T-cell (primary cell): ENCODE results near the gene UNC93A. TPM values are rescaled to one million over a fixed set of nuclear protein-coding genes. Genes with fewer than 3 reads are reported as not detected.
"Not testable (repeated sequence)": the region's sequence is repeated elsewhere in the genome, so short reads cannot be mapped to it uniquely, and the experiment has no call there.

Source experiments
- ATAC-seq, 4 experiments: fragments of 200-7000 bp in 3 of 4; fragments of 150-1000 bp in 1 of 4; cut with Tn5 transposase; replicated peaks in 1 of 4; 1 replicate in 3 of 4; 2 replicates in 1 of 4; pipeline ENCODE4 v1.10.0; 2021; ENCODE audit warnings: moderate library complexity in 3 of 4, mild to moderate bottlenecking in 2 of 4, moderate number of reproducible peaks in 1 of 4
- CTCF ChIA-PET, 2 donors: fragments of 300-600 bp; sonication (Branson Sonifier 250); formaldehyde crosslinking; loops; one replicate each; lab custom pipeline; 2022; ENCODE audit warnings: antibody characterized with exemption in 2 of 2; lab: Charles Lee
- POLR2A ChIA-PET, 2 donors: fragments of 300-600 bp; sonication (Branson Sonifier 250); formaldehyde crosslinking; loops; one replicate each; lab custom pipeline; 2022; ENCODE audit warnings: antibody characterized with exemption in 2 of 2; lab: Charles Lee
- DNase-seq, 35 experiments: peaks; one replicate each; pipeline versions ENCODE4 v3.0.0 to v3.0.0-alpha.2; 2013 to 2023
- H3K27ac ChIP-seq: one replicate; pipeline ENCODE4 v1.5.1; 2013; ENCODE audit warnings: low read length
- H3K27me3 ChIP-seq, 2 experiments: replicated peaks in 1 of 2; 1 replicate in 1 of 2; 2 replicates in 1 of 2; pipeline versions ENCODE4 v1.6.1 to v1.7.0; 2013; ENCODE audit warnings: low read length in 1 of 2, mixed read lengths in 1 of 2; ENCODE audit not compliant: control insufficient read depth in 2 of 2, insufficient read depth in 2 of 2; ENCODE audit errors: extremely low read depth in 1 of 2
- H3K36me3 ChIP-seq, 2 donors: 1 replicate in 1 of 2; 2 replicates in 1 of 2; pipeline versions ENCODE4 v1.6.1 to v1.7.0; 2013; ENCODE audit warnings: low read length in 1 of 2; ENCODE audit not compliant: control insufficient read depth in 2 of 2, insufficient read depth in 1 of 2; ENCODE audit errors: extremely low read depth in 1 of 2
- H3K4me1 ChIP-seq, 2 experiments: 1 replicate in 1 of 2; 2 replicates in 1 of 2; pipeline versions ENCODE4 v1.6.1 to v1.7.0; 2013; ENCODE audit warnings: low read length in 2 of 2, mixed read lengths in 1 of 2; ENCODE audit not compliant: insufficient read depth in 2 of 2, control insufficient read depth in 1 of 2; ENCODE audit errors: extremely low read depth in 1 of 2
- H3K4me3 ChIP-seq, 2 donors: 1 replicate in 1 of 2; 2 replicates in 1 of 2; pipeline versions ENCODE4 v1.5.1 to v1.7.0; 2013; ENCODE audit warnings: mild to moderate bottlenecking in 2 of 2, low read length in 1 of 2, moderate library complexity in 1 of 2; ENCODE audit not compliant: control insufficient read depth in 1 of 2; ENCODE audit errors: extremely low read depth in 1 of 2
- H3K9me3 ChIP-seq: 2 replicates; pipeline ENCODE4 v1.7.0; 2013
- H3K27ac Mint-ChIP-seq, 2 donors: one replicate each; pipeline ENCODE4 v1.8.0; 2020 to 2021; ENCODE audit warnings: mild to moderate bottlenecking in 2 of 2, mixed read lengths in 2 of 2
- H3K27me3 Mint-ChIP-seq, 2 donors: one replicate each; pipeline ENCODE4 v1.8.0; 2021 to 2022; ENCODE audit warnings: mixed read lengths in 2 of 2
- H3K36me3 Mint-ChIP-seq: one replicate; pipeline ENCODE4 v1.8.0; 2021; ENCODE audit warnings: mixed read lengths
- H3K4me1 Mint-ChIP-seq, 3 donors: one replicate each; pipeline ENCODE4 v1.8.0; 2020 to 2022; ENCODE audit warnings: mixed read lengths in 3 of 3, mild to moderate bottlenecking in 1 of 3
- H3K4me3 Mint-ChIP-seq, 3 donors: one replicate each; pipeline ENCODE4 v1.8.0; 2020 to 2022; ENCODE audit warnings: mild to moderate bottlenecking in 3 of 3, mixed read lengths in 3 of 3, moderate library complexity in 3 of 3
- H3K9me3 Mint-ChIP-seq, 3 donors: one replicate each; pipeline ENCODE4 v1.8.0; 2020 to 2022; ENCODE audit warnings: mixed read lengths in 3 of 3
- WGBS: methylation state at CpG from one replicate; pipeline ENCODE4 v1.1.5; 2013; ENCODE audit warnings: missing lambda C conversion rate; ENCODE audit not compliant: insufficient coverage; 5-methylcytosine and 5-hydroxymethylcytosine counted together
- total RNA-seq, 35 experiments: library from RNA in 6 of 35; stranded (reverse) in 6 of 35; fragments of 120-200 nt in 1 of 35; gene quantifications; one replicate each; pipeline versions ENCODE4 v1.2.1 to v1.2.4 and lab custom pipeline; 2013 to 2026

The UNC93A gene
- total RNA-seq, 5 donors from 2014 or later (not counting 1 experiment from before 2014, with no cell fraction given) = not detected

- Histone ChIP-seq H3K27ac (no peak overlapping the region), H3K27me3 (peaks cover 0 to 24% of the 10 kb centered on the region in 2 experiments), H3K4me1 (no peaks in the 10 kb centered on the region), H3K36me3 (no peaks in the 10 kb centered on the region), H3K9me3 (no peaks in the 10 kb centered on the region), H3K4me3 (no peak overlapping the region)
- WGBS = 78% methylated on average over 13 of the region's 13 CpGs
- POLR2A ChIA-PET = no interaction called here
- DNase-seq = no peak
- Mint-ChIP-seq H3K9me3 (no peaks in the 10 kb centered on the region), H3K36me3 (no peaks in the 10 kb centered on the region), H3K27ac (no peak overlapping the region), H3K4me1 (no peaks in the 10 kb centered on the region), H3K27me3 (peaks cover 17 to 35% of the 10 kb centered on the region in 2 donors), H3K4me3 (no peak overlapping the region)
- ATAC-seq = no peak
- CTCF ChIA-PET = no interaction called here
Measured at GRCh38 chr6:167276772-167277533, 14.2 kb upstream of the UNC93A start.

GRCh38 chr6:167278173-167278940, 12.8 kb upstream of the UNC93A start:
- H3K27ac Mint-ChIP-seq, H3K9me3 ChIP-seq, H3K36me3 Mint-ChIP-seq, H3K9me3 Mint-ChIP-seq, CTCF ChIA-PET, H3K27ac ChIP-seq, H3K4me3 Mint-ChIP-seq, DNase-seq, H3K4me1 Mint-ChIP-seq, POLR2A ChIA-PET, H3K36me3 ChIP-seq, H3K4me1 ChIP-seq, H3K4me3 ChIP-seq: not testable (repeated sequence)
- H3K27me3 ChIP-seq = peaks cover 0 to 24% of the 10 kb centered on the region in 2 experiments
- ATAC-seq = peak in 1 of 4 experiments; percentile 20
- WGBS = 82% methylated on average over 6 of the region's 16 CpGs
- H3K27me3 Mint-ChIP-seq = peaks cover 17 to 35% of the 10 kb centered on the region in 2 donors

GRCh38 chr6:167279766-167280446, 11.2 kb upstream of the UNC93A start:
- DNase-seq = no peak
- POLR2A ChIA-PET = no interaction called here
- H3K27me3 Mint-ChIP-seq = peaks cover 14 to 36% of the 10 kb centered on the region in 2 donors
- H3K27me3 ChIP-seq = peaks cover 0 to 23% of the 10 kb centered on the region in 2 experiments
- no peaks in the 10 kb centered on the region for H3K4me1 Mint-ChIP-seq
- H3K9me3 Mint-ChIP-seq = no peaks in the 10 kb centered on the region
- no peaks in the 10 kb centered on the region for H3K9me3 ChIP-seq
- H3K4me3 Mint-ChIP-seq = no peak overlapping the region
- H3K36me3 Mint-ChIP-seq = no peaks in the 10 kb centered on the region
- WGBS = no CpG with 5 or more reads among the region's 3 CpGs
- ATAC-seq = no peak
- H3K4me3 ChIP-seq = no peak overlapping the region
- H3K27ac ChIP-seq = no peak overlapping the region
- H3K4me1 ChIP-seq = no peaks in the 10 kb centered on the region
- no peaks in the 10 kb centered on the region for H3K36me3 ChIP-seq
- CTCF ChIA-PET = interaction anchor here in 1 of 2 donors (0.6 kb wide), 1 partner anchor 505 kb away, joined by 5 read pairs; no protein-coding TSS in a partner anchor
- H3K27ac Mint-ChIP-seq = no peak overlapping the region

GRCh38 chr6:167280466-167280865, 10.6 kb upstream of the UNC93A start:
- WGBS = 63% methylated on average over 3 of the region's 5 CpGs
- POLR2A ChIA-PET, H3K4me1 ChIP-seq, CTCF ChIA-PET, H3K4me3 Mint-ChIP-seq, H3K9me3 ChIP-seq, H3K4me1 Mint-ChIP-seq, H3K9me3 Mint-ChIP-seq, H3K27ac ChIP-seq, DNase-seq, H3K36me3 ChIP-seq, H3K27ac Mint-ChIP-seq, H3K4me3 ChIP-seq, ATAC-seq, H3K36me3 Mint-ChIP-seq: not testable (repeated sequence)
- peaks cover 14 to 37% of the 10 kb centered on the region in 2 donors for H3K27me3 Mint-ChIP-seq
- H3K27me3 ChIP-seq = peaks cover 0 to 21% of the 10 kb centered on the region in 2 experiments

GRCh38 chr6:167282165-167282564, 8.9 kb upstream of the UNC93A start:
- Histone ChIP-seq H3K4me1 (no peaks in the 10 kb centered on the region), H3K27me3 (peaks cover 0 to 15% of the 10 kb centered on the region in 2 experiments), H3K9me3 (no peaks in the 10 kb centered on the region), H3K27ac (no peak overlapping the region), H3K36me3 (no peaks in the 10 kb centered on the region), H3K4me3 (no peak overlapping the region)
- Mint-ChIP-seq H3K4me1 (no peaks in the 10 kb centered on the region), H3K27me3 (peaks cover 11 to 31% of the 10 kb centered on the region in 2 donors), H3K9me3 (no peaks in the 10 kb centered on the region), H3K36me3 (no peaks in the 10 kb centered on the region), H3K4me3 (no peak overlapping the region), H3K27ac (no peak overlapping the region)
- ATAC-seq (no peak), DNase-seq (no peak)
- CTCF ChIA-PET = no interaction called here
- POLR2A ChIA-PET = no interaction called here

GRCh38 chr6:167284565-167284964, 6.5 kb upstream of the UNC93A start:
- WGBS = 90% methylated on average over 4 of the region's 13 CpGs
- H3K4me3 ChIP-seq, H3K4me1 Mint-ChIP-seq, H3K9me3 ChIP-seq, H3K4me3 Mint-ChIP-seq, POLR2A ChIA-PET, H3K4me1 ChIP-seq, H3K36me3 ChIP-seq, H3K9me3 Mint-ChIP-seq, H3K36me3 Mint-ChIP-seq, H3K27ac ChIP-seq, DNase-seq, H3K27ac Mint-ChIP-seq, H3K27me3 ChIP-seq: not testable (repeated sequence)
- peaks cover 0 to 13% of the 10 kb centered on the region in 2 donors for H3K27me3 Mint-ChIP-seq
- CTCF ChIA-PET = interaction anchor here in 1 of 2 donors (0.8 kb wide), 1 partner anchor 62 kb away, joined by 3 read pairs; no protein-coding TSS in a partner anchor
- ATAC-seq = peak in 1 of 4 experiments; percentile 12
